ENCODE data around the gene CEP104.

DNA sequence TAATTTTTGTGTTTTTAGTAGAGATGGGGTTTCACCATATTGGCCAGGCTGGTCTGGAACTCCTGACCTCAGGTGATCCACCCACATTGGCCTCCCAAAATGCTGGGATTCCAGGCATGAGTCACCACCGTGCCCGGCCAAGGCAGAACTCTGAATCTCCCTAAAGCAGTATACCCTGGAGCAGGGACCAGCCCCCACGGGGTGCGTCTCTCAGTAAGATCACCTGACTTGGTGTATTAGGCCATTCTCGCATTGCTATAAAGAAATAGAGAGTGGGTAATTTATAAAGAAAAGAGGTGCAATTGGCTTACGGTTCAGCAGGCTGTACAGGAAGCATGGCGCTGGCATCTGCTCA is 14.4 kb upstream of the CEP104 start:
- no peak for TF ChIP-seq POLR2A (IDR thresholded peaks at IDR 0.05)
- TF ChIP-seq, protein P1, sequence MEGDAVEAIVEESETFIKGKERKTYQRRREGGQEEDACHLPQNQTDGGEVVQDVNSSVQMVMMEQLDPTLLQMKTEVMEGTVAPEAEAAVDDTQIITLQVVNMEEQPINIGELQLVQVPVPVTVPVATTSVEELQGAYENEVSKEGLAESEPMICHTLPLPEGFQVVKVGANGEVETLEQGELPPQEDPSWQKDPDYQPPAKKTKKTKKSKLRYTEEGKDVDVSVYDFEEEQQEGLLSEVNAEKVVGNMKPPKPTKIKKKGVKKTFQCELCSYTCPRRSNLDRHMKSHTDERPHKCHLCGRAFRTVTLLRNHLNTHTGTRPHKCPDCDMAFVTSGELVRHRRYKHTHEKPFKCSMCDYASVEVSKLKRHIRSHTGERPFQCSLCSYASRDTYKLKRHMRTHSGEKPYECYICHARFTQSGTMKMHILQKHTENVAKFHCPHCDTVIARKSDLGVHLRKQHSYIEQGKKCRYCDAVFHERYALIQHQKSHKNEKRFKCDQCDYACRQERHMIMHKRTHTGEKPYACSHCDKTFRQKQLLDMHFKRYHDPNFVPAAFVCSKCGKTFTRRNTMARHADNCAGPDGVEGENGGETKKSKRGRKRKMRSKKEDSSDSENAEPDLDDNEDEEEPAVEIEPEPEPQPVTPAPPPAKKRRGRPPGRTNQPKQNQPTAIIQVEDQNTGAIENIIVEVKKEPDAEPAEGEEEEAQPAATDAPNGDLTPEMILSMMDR (IDR thresholded peaks at IDR 0.05), result no peak
